ENCODE measurements around the gene TP53I13.
"Not testable (repeated sequence)": the region's sequence is repeated elsewhere in the genome, so short reads cannot be mapped to it uniquely, and the experiment has no call there.

The TP53I13 gene

DNA sequence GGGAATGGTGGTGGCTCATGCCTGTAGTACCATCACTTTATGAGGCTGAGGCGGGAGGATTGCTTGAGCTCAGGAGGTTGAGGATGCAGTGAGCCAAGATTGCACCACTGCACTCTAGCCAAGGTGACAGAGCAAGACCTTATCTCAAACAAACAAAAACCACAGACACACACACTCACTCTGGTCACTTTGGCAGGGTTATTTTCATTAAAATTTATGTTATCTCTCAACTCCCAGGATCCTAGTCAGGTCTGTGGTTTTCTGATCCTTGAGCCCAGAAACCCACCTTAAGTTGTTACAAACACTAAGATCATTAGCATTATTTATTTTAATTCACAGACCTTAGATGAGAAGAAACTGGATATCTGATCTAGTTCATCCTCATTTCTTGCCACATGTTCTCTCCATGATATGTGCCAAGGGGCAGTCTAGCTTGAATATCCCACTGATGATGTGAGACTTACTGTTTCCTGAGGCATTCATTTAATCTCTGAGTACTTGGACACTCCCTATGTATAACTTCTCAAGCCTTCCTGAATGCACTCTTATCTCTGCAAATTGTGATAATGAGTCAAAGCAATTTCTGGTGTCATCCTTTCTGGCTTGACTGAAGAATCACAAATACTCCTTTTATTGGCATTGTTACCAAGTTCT is 11.3 kb upstream of the TP53I13 start:
- Histone ChIP-seq H3K9me2 (ENCODE audit: low read depth, low read length) (no peaks in the 10 kb centered on the region), H3K4me3 (ENCODE audit: low read depth, low read length, poor library complexity, severe bottlenecking) (no peak overlapping the region), H3K36me3 (ENCODE audit: insufficient read depth, low read length) (no peaks in the 10 kb centered on the region), H4K20me1 (ENCODE audit: insufficient read depth, low read length) (no peaks in the 10 kb centered on the region), H3F3A (ENCODE audit: insufficient read depth, low read length) (no peaks in the 10 kb centered on the region), H3K9me3 (ENCODE audit: low read length) (no peaks in the 10 kb centered on the region), H3K27ac (ENCODE audit: low read depth, low read length, poor library complexity, severe bottlenecking) (no peak overlapping the region), H3K27me3 (ENCODE audit: insufficient read depth, low read length) (no peaks in the 10 kb centered on the region), H3K79me2 (ENCODE audit: insufficient read depth, low read length) (no peaks in the 10 kb centered on the region), H2AFZ (ENCODE audit: low read length) (no peak overlapping the region), H3K9ac (ENCODE audit: low read length) (no peak overlapping the region), H3K4me2 (ENCODE audit: low read length) (no peak overlapping the region), H3K4me1 (ENCODE audit: insufficient read depth, low read length, severe bottlenecking) (peaks cover 24% of the 10 kb centered on the region)
- TF ChIP-seq EZH2 (IDR thresholded peaks at IDR 0.05; ENCODE audit: borderline replicate concordance, low read length): no peak
- TF ChIP-seq, protein P1, sequence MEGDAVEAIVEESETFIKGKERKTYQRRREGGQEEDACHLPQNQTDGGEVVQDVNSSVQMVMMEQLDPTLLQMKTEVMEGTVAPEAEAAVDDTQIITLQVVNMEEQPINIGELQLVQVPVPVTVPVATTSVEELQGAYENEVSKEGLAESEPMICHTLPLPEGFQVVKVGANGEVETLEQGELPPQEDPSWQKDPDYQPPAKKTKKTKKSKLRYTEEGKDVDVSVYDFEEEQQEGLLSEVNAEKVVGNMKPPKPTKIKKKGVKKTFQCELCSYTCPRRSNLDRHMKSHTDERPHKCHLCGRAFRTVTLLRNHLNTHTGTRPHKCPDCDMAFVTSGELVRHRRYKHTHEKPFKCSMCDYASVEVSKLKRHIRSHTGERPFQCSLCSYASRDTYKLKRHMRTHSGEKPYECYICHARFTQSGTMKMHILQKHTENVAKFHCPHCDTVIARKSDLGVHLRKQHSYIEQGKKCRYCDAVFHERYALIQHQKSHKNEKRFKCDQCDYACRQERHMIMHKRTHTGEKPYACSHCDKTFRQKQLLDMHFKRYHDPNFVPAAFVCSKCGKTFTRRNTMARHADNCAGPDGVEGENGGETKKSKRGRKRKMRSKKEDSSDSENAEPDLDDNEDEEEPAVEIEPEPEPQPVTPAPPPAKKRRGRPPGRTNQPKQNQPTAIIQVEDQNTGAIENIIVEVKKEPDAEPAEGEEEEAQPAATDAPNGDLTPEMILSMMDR (IDR thresholded peaks at IDR 0.05; ENCODE audit: low read length): no peak

GRCh38 chr17:29557739-29558116 is 10.8 kb upstream of the TP53I13 start:
- Histone ChIP-seq H3K9ac (ENCODE audit: low read length) (no peak overlapping the region), H3K9me2 (ENCODE audit: low read depth, low read length) (no peaks in the 10 kb centered on the region), H3K4me1 (ENCODE audit: insufficient read depth, low read length, severe bottlenecking) (peaks cover 24% of the 10 kb centered on the region), H3K27me3 (ENCODE audit: insufficient read depth, low read length) (no peaks in the 10 kb centered on the region), H4K20me1 (ENCODE audit: insufficient read depth, low read length) (no peaks in the 10 kb centered on the region), H3K27ac (ENCODE audit: low read depth, low read length, poor library complexity, severe bottlenecking) (no peak overlapping the region), H3K4me2 (ENCODE audit: low read length) (no peak overlapping the region), H3K36me3 (ENCODE audit: insufficient read depth, low read length) (no peaks in the 10 kb centered on the region), H3F3A (ENCODE audit: insufficient read depth, low read length) (no peaks in the 10 kb centered on the region), H3K4me3 (ENCODE audit: low read depth, low read length, poor library complexity, severe bottlenecking) (no peak overlapping the region), H3K9me3 (ENCODE audit: low read length) (no peaks in the 10 kb centered on the region), H2AFZ (ENCODE audit: low read length) (no peak overlapping the region), H3K79me2 (ENCODE audit: insufficient read depth, low read length) (no peaks in the 10 kb centered on the region)
- no peak for TF ChIP-seq EZH2 (IDR thresholded peaks at IDR 0.05; ENCODE audit: borderline replicate concordance, low read length)
- TF ChIP-seq, protein P1 (IDR thresholded peaks at IDR 0.05; ENCODE audit: low read length): no peak

DNA sequence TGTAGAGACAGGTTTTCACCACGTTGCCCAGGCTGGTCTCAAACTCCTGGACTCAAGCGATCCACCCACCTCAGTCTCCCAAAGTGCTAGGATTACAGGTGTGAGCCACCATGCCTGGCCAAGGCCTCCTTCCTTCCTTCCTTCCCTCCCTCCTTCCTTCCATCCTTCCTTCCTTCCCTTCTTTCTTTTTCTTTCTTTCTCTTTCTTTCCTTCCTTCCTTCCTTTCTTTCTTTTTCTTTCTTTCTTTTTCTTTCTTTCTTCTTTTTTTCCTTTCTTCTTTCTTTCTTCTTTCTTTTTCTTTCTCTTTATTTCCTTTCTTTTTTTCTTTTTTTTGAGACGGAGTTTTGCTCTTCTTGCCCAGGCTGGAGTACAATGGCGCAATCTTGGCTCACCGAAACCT is 10.4 kb upstream of the TP53I13 start:
- H3K9me2 ChIP-seq (ENCODE audit: low read depth, low read length); H3K4me3 ChIP-seq (ENCODE audit: low read depth, low read length, poor library complexity, severe bottlenecking); H4K20me1 ChIP-seq (ENCODE audit: insufficient read depth, low read length); H2AFZ ChIP-seq (ENCODE audit: low read length); H3K9me3 ChIP-seq (ENCODE audit: low read length); H3K36me3 ChIP-seq (ENCODE audit: insufficient read depth, low read length); H3K27me3 ChIP-seq (ENCODE audit: insufficient read depth, low read length); H3K9ac ChIP-seq (ENCODE audit: low read length); H3F3A ChIP-seq (ENCODE audit: insufficient read depth, low read length); H3K79me2 ChIP-seq (ENCODE audit: insufficient read depth, low read length); H3K4me2 ChIP-seq (ENCODE audit: low read length); H3K27ac ChIP-seq (ENCODE audit: low read depth, low read length, poor library complexity, severe bottlenecking): not testable (repeated sequence)
- peaks cover 24% of the 10 kb centered on the region for H3K4me1 ChIP-seq (ENCODE audit: insufficient read depth, low read length, severe bottlenecking)

DNA sequence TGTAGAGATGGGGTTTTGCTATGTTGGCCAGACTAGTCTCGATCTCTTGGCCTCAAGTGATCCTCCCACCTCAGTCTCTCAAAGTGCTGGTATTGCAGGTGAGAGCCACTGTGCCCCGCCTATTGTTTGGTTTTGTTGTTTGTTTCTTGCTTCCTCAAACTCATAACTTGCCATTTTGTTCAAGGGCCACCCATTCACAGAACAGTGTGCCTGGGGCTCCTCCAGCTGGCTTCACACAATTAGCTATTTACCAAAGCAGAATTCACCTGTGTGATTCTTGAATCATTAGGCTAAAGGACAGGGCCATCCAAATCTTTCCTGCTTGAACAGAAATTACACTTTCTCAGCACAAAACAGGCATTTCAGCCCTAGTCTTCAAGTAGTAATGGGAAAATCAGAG is 8.9 kb upstream of the TP53I13 start:
- no peaks in the 10 kb centered on the region for H3K27me3 ChIP-seq (ENCODE audit: insufficient read depth, low read length)
- H2AFZ ChIP-seq (ENCODE audit: low read length): no peak overlapping the region
- H3K9me2 ChIP-seq (ENCODE audit: low read depth, low read length): no peaks in the 10 kb centered on the region
- no peak overlapping the region for H3K27ac ChIP-seq (ENCODE audit: low read depth, low read length, poor library complexity, severe bottlenecking)
- no peak overlapping the region for H3K4me2 ChIP-seq (ENCODE audit: low read length)
- H3K36me3 ChIP-seq (ENCODE audit: insufficient read depth, low read length): no peaks in the 10 kb centered on the region
- H3K9ac ChIP-seq (ENCODE audit: low read length): no peak overlapping the region
- H3K4me3 ChIP-seq (ENCODE audit: low read depth, low read length, poor library complexity, severe bottlenecking): no peak overlapping the region
- H3K4me1 ChIP-seq (ENCODE audit: insufficient read depth, low read length, severe bottlenecking): peaks cover 30% of the 10 kb centered on the region
- H4K20me1 ChIP-seq (ENCODE audit: insufficient read depth, low read length): no peaks in the 10 kb centered on the region
- H3F3A ChIP-seq (ENCODE audit: insufficient read depth, low read length): no peaks in the 10 kb centered on the region
- TF ChIP-seq, protein P1 (IDR thresholded peaks at IDR 0.05; ENCODE audit: low read length): no peak
- no peak for TF ChIP-seq EZH2 (IDR thresholded peaks at IDR 0.05; ENCODE audit: borderline replicate concordance, low read length)
- no peaks in the 10 kb centered on the region for H3K9me3 ChIP-seq (ENCODE audit: low read length)
- H3K79me2 ChIP-seq (ENCODE audit: insufficient read depth, low read length): no peaks in the 10 kb centered on the region

Measured in OCI-LY1 (cell line).